Upper lobe of left lung (tissue), 6 donors: ENCODE results near the gene GTPBP6. TPM values are rescaled to one million over a fixed set of nuclear protein-coding genes. Genes with fewer than 3 reads are reported as not detected.
"Not testable (repeated sequence)": the region's sequence is repeated elsewhere in the genome, so short reads cannot be mapped to it uniquely, and the experiment has no call there.

Source experiments
- ATAC-seq, 2 donors: fragments of 200-7000 bp; cut with Tn5 transposase; one replicate each; pipeline ENCODE4 v1.9.1; 2022; ENCODE audit warnings: mild to moderate bottlenecking in 2 of 2, moderate library complexity in 2 of 2; ENCODE audit not compliant: low FRiP score in 2 of 2
- DNase-seq, 2 donors: peaks; one replicate each; pipeline ENCODE4 v3.0.0-alpha.2; 2019 to 2020
- H3K27ac ChIP-seq, 4 donors: fragments of 200-600 bp; sonication (generic); one replicate each; pipeline ENCODE4 v1.5.1; 2016 to 2019
- H3K27me3 ChIP-seq, 4 donors: fragments of 200-600 bp; sonication (generic); one replicate each; pipeline ENCODE4 v1.5.1; 2017 to 2019
- H3K36me3 ChIP-seq, 4 donors: fragments of 200-600 bp; sonication (generic); one replicate each; pipeline ENCODE4 v1.5.1; 2016 to 2019
- H3K4me1 ChIP-seq, 4 donors: fragments of 200-600 bp; sonication (generic); one replicate each; pipeline ENCODE4 v1.5.1; 2018 to 2019
- H3K4me3 ChIP-seq, 4 donors: fragments of 200-600 bp; sonication (generic); one replicate each; pipeline ENCODE4 v1.5.1; 2017 to 2019; ENCODE audit warnings: mild to moderate bottlenecking in 2 of 4, moderate library complexity in 1 of 4
- H3K9me3 ChIP-seq, 4 donors: fragments of 200-600 bp; sonication (generic); one replicate each; pipeline ENCODE4 v1.5.1; 2018 to 2019
- CTCF ChIP-seq, 6 experiments: fragments of 450-650 bp in 4 of 6; fragments of 200-600 bp in 2 of 6; sonication (generic) in 2 of 6; IDR thresholded peaks; one replicate each; pipeline ENCODE4 v1.5.1; 2016 to 2019; ENCODE audit warnings: antibody characterized with exemption in 6 of 6
- EP300 ChIP-seq, 4 donors: sonication (generic); formaldehyde crosslinking; IDR thresholded peaks; one replicate each; pipeline ENCODE4 v1.5.1; 2017; ENCODE audit warnings: antibody characterized with exemption in 4 of 4, control low read depth in 2 of 4
- POLR2A ChIP-seq, 4 donors: fragments of 450-650 bp; IDR thresholded peaks; one replicate each; pipeline ENCODE4 v1.5.1; 2016 to 2017; ENCODE audit warnings: antibody characterized with exemption in 4 of 4, mild to moderate bottlenecking in 2 of 4
- POLR2AphosphoS5 ChIP-seq, 2 donors: sonication (generic); formaldehyde crosslinking; IDR thresholded peaks; one replicate each; pipeline ENCODE4 v1.5.1; 2017; ENCODE audit warnings: antibody characterized with exemption in 2 of 2
- WGBS, 2 donors: methylation state at CpG; one replicate each; pipeline ENCODE4 v1.1.5; 2017 to 2018; 5-methylcytosine and 5-hydroxymethylcytosine counted together
- total RNA-seq, 6 donors: library from RNA; depleted of rRNA in 4 of 6; stranded (reverse); fragments of >200 nt in 4 of 6; gene quantifications; one replicate each; pipeline versions ENCODE4 v1.1.0 to v1.2.1, GENCODE V29; 2016 to 2021
- donor health status: DM: no; HTN: no; CAD: no; lungs with moderate emphysema.
- donor health status: DM: no; HTN: yes; CAD: no; lungs with severe emphysema.

GTPBP6 gene
- total RNA-seq, 6 donors from 2014 or later = 34.6 to 69.9 (median 61.0) TPM

GRCh38 chrX:308821-309520, 9.6 kb downstream of the GTPBP6 start:
- TF ChIP-seq POLR2AphosphoS5 (IDR thresholded peaks at IDR 0.05) = no peak
- no peak for TF ChIP-seq POLR2A (IDR thresholded peaks at IDR 0.05)
- TF ChIP-seq CTCF (IDR thresholded peaks at IDR 0.05) = no peak
- TF ChIP-seq EP300 (IDR thresholded peaks at IDR 0.05) = no peak
- no peak overlapping the region for H3K27ac ChIP-seq
- WGBS, 2 donors = 96 to 97% methylated on average over 28 to 30 of the region's 30 CpGs
- no peaks in the 10 kb centered on the region for H3K4me1 ChIP-seq
- ATAC-seq (no peak), DNase-seq (no peak)
- no peak overlapping the region for H3K4me3 ChIP-seq
- no peaks in the 10 kb centered on the region for H3K9me3 ChIP-seq
- no peaks in the 10 kb centered on the region for H3K27me3 ChIP-seq
- peaks cover 18 to 93% (median 78%) of the 10 kb centered on the region in 4 donors for H3K36me3 ChIP-seq

- Histone ChIP-seq H3K36me3 (peaks cover 14 to 87% (median 73%) of the 10 kb centered on the region in 4 donors), H3K4me3 (no peak overlapping the region), H3K27me3 (no peaks in the 10 kb centered on the region), H3K9me3 (no peaks in the 10 kb centered on the region), H3K4me1 (no peaks in the 10 kb centered on the region), H3K27ac (no peak overlapping the region)
- TF ChIP-seq CTCF (IDR thresholded peaks at IDR 0.05) = no peak
- no peak for TF ChIP-seq POLR2A (IDR thresholded peaks at IDR 0.05)
- no peak for TF ChIP-seq POLR2AphosphoS5 (IDR thresholded peaks at IDR 0.05)
- TF ChIP-seq EP300 (IDR thresholded peaks at IDR 0.05) = no peak
- ATAC-seq = no peak
- no peak for DNase-seq
- 92 to 97% methylated on average over 27 to 55 of the region's 58 CpGs for WGBS, 2 donors
Measured at GRCh38 chrX:307261-308111, 11.1 kb downstream of the GTPBP6 start.

- DNase-seq = not testable (repeated sequence)
Measured at GRCh38 chrX:306614-307251, 11.9 kb downstream of the GTPBP6 start.

GRCh38 chrX:305781-306613, 12.6 kb downstream of the GTPBP6 start:
- H3K27me3 ChIP-seq, H3K4me1 ChIP-seq, H3K27ac ChIP-seq, DNase-seq, H3K4me3 ChIP-seq, ATAC-seq, H3K9me3 ChIP-seq: not testable (repeated sequence)
- H3K36me3 ChIP-seq = peaks cover 8 to 80% (median 67%) of the 10 kb centered on the region in 4 donors
- WGBS, 2 donors = 89 to 93% methylated on average over 11 to 12 of the region's 12 CpGs

More at GRCh38 chrX:306614-307251, 11.9 kb downstream of the GTPBP6 start:
- peaks cover 14 to 82% (median 68%) of the 10 kb centered on the region in 4 donors for H3K36me3 ChIP-seq
- ATAC-seq, H3K9me3 ChIP-seq, H3K27me3 ChIP-seq, H3K4me1 ChIP-seq, H3K27ac ChIP-seq, H3K4me3 ChIP-seq: not testable (repeated sequence)
- WGBS, 2 donors = 93 to 100% methylated on average over 2 to 3 of the region's 3 CpGs

- H3K36me3 ChIP-seq = peaks cover 12 to 65% (median 57%) of the 10 kb centered on the region in 4 donors
- H3K4me3 ChIP-seq = no peak overlapping the region
- H3K4me1 ChIP-seq = no peaks in the 10 kb centered on the region
- no peaks in the 10 kb centered on the region for H3K9me3 ChIP-seq
- 96 to 98% methylated on average over 19 of the region's 19 CpGs for WGBS, 2 donors
- TF ChIP-seq POLR2AphosphoS5 (IDR thresholded peaks at IDR 0.05) = no peak
- TF ChIP-seq EP300 (IDR thresholded peaks at IDR 0.05) = no peak
- TF ChIP-seq CTCF (IDR thresholded peaks at IDR 0.05) = no peak
- TF ChIP-seq POLR2A (IDR thresholded peaks at IDR 0.05) = no peak
- no peak overlapping the region for H3K27ac ChIP-seq
- H3K27me3 ChIP-seq = no peaks in the 10 kb centered on the region
- ATAC-seq (no peak), DNase-seq (no peak)
Measured at GRCh38 chrX:302975-303374, 15.6 kb downstream of the GTPBP6 start.
